NCI-H2196 (cell line): Measurements from ENCODE around the gene VWA5B1.

Experiments used
- DNase-seq: peaks from one replicate; lab custom pipeline; 2025; ENCODE audit not compliant: unreplicated experiment; lab: John Stamatoyannopoulos, UW

VWA5B1 gene

DNA sequence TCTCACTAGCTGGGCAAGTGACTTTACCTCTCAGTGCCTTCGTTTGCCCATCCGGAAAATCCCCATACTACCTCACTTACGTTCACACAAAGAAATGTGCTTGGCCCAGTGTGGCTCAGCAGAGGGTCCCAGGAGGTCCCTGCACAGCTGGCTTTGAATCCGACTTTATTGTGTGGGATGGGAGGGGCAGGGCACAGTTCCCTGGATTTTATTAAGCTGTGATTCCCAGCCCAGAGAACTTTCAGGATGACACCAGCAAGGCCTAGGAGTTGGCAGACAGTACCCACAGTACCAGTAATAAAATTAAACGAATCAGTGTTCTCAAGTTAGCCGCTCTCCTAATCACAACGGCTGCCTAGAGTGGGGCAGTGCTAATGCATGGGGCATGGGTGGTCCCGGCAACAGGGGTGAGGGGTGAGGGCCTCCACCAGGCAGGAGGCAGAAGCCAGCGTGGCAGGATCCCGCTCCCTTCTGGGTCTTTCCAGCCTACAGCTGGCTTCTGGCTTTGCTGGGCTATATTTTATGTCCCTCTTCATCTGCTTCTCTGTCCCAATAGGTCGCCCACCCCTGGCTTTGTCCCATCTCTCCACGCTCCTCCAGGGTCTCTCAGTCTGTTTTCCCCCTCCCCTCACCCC, 74.9 kb downstream of the VWA5B1 start:
- no peak for DNase-seq

- DNase-seq = no peak
Measured at GRCh38 chr1:20366056-20366462, 75.4 kb downstream of the VWA5B1 start.

DNA sequence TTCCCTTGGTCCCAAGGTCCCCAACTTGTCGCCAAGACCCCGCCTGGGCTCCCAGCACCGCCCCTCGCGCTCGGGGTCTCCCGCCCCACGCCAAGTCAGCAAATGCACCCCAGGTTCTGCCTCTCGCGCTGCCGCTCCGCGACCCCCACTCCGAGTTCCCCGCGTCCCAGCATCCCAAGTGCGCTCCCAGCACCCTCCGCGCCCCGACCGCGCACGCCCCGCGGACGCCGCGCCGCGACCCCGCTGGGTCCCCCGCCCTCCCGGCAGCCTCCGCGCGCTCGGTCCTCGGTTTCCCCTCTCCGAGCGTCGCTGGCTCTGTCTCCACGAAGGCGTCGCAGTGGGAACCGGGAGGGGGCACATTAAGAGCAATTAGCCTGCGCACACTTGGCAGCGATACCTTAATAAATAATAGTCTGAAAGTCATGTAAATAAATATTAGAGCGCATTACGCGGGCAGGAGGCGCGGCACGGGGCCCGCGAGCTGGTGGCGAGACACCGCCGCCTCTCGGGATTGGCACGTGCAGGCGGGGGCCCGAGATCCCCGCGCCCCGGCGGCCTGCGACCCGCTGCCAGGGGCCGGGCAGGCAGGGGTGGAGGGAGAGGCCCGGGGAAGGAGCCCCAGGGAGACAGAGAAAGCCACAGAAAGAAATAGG, 75.9 kb downstream of the VWA5B1 start:
- no peak for DNase-seq

DNA sequence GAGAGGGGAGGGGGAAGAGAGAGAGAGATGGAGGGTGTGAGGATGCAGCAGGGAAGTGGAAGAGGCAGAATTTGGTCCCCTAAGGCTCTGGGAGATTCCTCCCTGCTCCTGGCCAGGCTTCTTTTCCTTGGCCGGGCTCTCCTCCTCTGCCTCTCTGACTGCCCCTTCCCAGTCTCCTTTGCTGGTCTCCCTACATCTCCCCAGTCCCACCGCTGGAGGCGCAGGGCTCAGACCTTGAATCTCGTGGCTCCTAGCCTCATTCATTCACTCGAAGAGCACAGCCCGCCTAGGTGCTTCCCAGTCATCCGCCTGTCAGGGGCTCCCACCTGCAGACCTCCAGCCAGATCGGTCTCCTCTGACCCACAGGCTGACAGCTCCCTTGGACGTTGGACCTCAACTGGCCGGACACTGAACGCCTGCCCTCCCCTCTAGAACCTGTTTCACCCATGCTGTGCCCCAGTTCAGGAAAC, 76.5 kb downstream of the VWA5B1 start:
- no peak for DNase-seq

GRCh38 chr1:20367626-20368025, 77.0 kb downstream of the VWA5B1 start:
- no peak for DNase-seq

DNA sequence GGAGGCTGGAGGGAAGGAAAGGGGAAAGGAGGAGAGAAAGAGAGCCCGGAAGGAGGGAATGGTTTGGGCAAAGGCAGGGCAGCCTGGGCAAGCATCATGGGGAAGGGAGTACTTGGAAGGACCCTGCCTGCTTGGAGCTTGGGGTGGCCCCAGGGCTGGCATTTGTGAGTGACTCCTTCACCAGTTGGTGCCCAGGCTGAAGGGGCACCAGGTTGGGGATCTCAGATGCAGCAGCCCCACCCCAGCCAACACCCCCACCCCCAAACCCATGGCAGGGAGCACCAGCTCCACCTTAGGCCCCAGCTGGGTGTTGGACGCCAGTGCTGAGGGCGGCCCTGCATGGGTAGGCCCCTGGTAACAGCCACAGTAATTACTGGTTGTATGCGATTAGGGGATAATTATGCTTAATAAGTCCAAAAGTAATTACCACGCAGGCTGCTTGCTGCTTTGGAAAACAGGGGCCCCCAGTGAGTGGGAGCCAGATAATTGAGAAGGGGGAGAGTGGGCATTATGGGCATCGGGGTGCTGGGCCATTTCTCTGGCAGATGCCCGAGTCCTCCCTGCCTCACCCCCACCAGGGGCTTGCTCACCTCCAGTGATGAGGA, 78.3 kb downstream of the VWA5B1 start:
- no peak for DNase-seq

- no peak for DNase-seq
Measured at GRCh38 chr1:20370698-20371097, 80.0 kb downstream of the VWA5B1 start.

GRCh38 chr1:20371411-20371810, 80.7 kb downstream of the VWA5B1 start:
- DNase-seq = no peak

DNA sequence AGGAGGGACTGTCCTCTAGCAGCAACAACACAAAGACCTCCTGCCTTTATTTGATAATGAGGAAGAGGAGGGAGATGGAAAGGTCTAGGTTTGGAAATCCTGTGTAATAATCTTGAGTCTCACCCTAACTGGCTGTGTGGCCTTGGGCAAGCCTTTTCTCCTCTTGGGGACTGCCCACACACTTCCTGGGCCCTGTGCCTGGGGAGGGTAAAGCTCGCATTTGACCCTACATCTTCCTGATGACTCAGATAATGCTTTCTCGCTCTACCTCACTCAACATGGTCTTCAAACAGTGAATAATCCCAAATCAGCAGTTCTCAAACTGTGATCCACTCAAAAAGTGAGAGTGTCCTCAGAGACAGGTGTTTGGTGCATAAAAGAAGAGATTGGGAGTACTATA, 81.2 kb downstream of the VWA5B1 start:
- no peak for DNase-seq

- DNase-seq = no peak
Measured at GRCh38 chr1:20372676-20373075, 82.0 kb downstream of the VWA5B1 start.

DNA sequence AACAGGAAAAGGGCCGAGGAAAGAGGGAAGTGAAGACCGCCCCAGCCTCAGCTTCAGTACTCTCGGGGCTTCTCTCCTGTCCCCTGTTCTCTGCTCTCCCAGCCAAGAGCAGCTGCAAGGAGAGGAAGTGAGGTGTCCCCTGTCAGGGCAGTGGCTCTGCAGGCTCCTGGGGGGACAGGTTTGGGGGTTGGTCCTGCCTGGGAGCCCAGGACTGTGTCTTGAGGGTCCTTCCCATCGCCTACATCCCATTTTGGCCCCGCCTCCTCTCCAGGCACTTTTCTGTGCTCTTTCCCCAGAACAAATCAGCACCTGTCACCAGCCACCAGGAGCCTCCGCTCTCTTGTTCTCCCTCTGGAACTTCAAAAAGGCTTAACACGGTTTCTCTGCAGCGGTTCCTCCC, 82.6 kb downstream of the VWA5B1 start:
- no peak for DNase-seq

- DNase-seq = peak; percentile 36
Measured at GRCh38 chr1:20373764-20374163, 83.1 kb downstream of the VWA5B1 start.

DNA sequence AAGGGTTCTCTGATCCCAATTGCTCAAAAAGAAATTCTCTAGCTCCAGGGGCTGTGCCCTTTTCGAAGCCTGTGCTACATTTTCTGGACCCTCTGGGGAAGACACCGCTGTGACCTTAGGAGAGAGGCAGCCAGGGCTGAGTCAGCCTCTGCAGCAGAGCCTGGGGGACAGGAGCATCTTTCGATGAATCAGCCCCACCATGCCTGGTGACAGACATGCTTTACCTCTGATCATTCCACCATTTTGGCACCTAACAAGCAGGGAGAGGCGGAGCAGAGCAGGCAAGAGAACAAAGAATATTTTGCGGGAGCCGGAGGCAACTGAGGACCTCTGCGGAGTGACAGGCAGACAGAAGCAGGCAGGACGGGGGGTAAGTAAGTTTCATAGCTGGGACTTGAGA, 84.9 kb downstream of the VWA5B1 start:
- DNase-seq = no peak

GRCh38 chr1:20376171-20376570, 85.5 kb downstream of the VWA5B1 start:
- DNase-seq = no peak

GRCh38 chr1:20376880-20377494, 86.3 kb downstream of the VWA5B1 start:
- DNase-seq = peak; percentile 57

DNA sequence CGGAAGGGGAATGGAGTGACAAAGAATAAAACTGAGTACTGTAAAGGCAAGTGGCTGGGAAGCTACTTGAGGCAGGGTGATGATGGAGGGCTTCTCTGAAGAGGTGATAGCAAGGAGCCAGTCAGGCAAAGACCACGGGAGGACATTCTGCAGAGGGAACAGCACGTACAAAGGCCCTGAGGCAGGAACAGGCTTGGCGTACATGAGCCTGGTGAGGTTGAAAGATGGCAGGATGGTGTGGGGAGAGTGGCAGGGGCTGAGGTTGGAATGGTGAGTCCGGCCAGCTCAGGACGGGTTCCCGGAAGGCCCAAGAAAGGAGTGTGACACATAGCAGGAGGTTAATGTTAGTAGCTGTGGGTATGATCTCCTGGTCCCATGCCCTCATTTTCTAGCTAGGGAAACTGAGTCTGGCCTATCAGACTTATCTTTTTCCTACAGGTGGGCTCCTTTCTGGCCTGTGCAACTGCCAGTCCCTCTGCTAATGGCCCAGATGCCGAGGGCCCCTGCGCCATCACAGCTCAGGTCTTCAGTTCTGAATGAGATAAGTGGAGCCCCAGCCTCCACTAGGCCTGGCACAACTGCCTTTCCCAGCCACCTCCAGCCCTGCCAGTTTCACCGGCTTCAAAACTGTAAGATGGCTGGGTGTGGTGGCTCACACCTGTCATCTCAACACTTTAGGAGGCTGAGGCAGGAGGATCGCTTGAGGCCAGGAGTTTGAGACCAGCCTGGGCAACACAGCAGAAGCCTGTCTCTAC, 87.0 kb downstream of the VWA5B1 start:
- DNase-seq = no peak

GRCh38 chr1:20379075-20379474, 88.4 kb downstream of the VWA5B1 start:
- no peak for DNase-seq

DNA sequence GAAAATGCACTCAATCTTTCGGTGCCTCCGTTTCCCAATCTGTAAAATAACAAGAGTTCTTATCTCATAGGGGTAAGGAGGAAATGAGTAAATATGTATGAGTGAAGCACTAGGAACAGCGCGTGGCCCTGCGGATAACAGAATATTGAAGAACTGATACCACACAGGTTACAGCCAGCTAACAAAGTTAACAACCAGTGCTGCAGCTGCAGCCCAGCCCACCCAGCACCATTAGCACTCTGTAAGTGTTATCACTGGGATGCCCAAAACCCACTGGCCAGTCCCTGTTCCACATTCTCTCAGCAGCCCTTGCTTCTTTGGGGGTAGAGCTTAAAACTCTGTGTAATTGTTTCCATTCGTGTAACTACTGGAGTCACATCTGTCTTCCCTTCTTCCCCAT, 89.5 kb downstream of the VWA5B1 start:
- DNase-seq = no peak

GRCh38 chr1:20380616-20381035, 90.0 kb downstream of the VWA5B1 start:
- peak; percentile 39 for DNase-seq

GRCh38 chr1:20381045-20381641, 90.5 kb downstream of the VWA5B1 start:
- no peak for DNase-seq

GRCh38 chr1:20381961-20382360, 91.3 kb downstream of the VWA5B1 start:
- DNase-seq = no peak
